ENCODE results near the gene KRTAP4-4.

- no peak for TF ChIP-seq GTF2F1 (IDR thresholded peaks at IDR 0.05; ENCODE audit: borderline replicate concordance, low read depth, low read length)
- TF ChIP-seq CTCF (IDR thresholded peaks at IDR 0.05; ENCODE audit: control extremely low read depth in 1 of 3, insufficient read depth in 1 of 3, low read depth in 1 of 3, low read length in 3 of 3), result no peak
- TF ChIP-seq SIN3A (conservative IDR thresholded peaks at IDR 0.05 in 1 of 2, IDR thresholded peaks at IDR 0.05 in 1 of 2; ENCODE audit: low read depth in 1 of 2, low read length in 2 of 2), result no peak
- TF ChIP-seq CREB1 (IDR thresholded peaks at IDR 0.05), result no peak
- no peak for TF ChIP-seq RBBP5 (IDR thresholded peaks at IDR 0.05; ENCODE audit: borderline replicate concordance, low read depth, low read length)
- no peak for TF ChIP-seq MAFK (IDR thresholded peaks at IDR 0.05; ENCODE audit: low read depth, low read length)
- TF ChIP-seq CEBPB (IDR thresholded peaks at IDR 0.05; ENCODE audit: low read depth, low read length), result no peak
- no peak for TF ChIP-seq POLR2A (IDR thresholded peaks at IDR 0.05; ENCODE audit: control extremely low read depth in 1 of 2, low read depth in 2 of 2, low read length in 2 of 2)
Observed at GRCh38 chr17:41127371-41127770, 33.2 kb downstream of the KRTAP4-4 start.

All from H1 (cell line).